Astrocyte of the spinal cord (primary cell): Measurements from ENCODE around the gene RNF150.
"Not testable (repeated sequence)": the region's sequence is repeated elsewhere in the genome, so short reads cannot be mapped to it uniquely, and the experiment has no call there.

ENCODE experiments used
- DNase-seq: peaks from one replicate; pipeline ENCODE4 v3.0.0; 2011; ENCODE audit warnings: low read depth, low spot score
- H3K4me3 ChIP-seq: 2 replicates; pipeline ENCODE4 v1.5.1; 2011; ENCODE audit warnings: low read depth, mild to moderate bottlenecking, low read length, moderate library complexity
- CTCF ChIP-seq: IDR thresholded peaks from 2 replicates; pipeline ENCODE4 v1.5.1; 2012; ENCODE audit warnings: low read depth, mild to moderate bottlenecking, low read length, inconsistent platforms
- in situ Hi-C: cut with HindIII; loops from 2 replicates; pipeline ENCODE4 v1.10.0; 2017; ENCODE audit warnings: low sequenced_read_pairs

RNF150 gene

GRCh38 chr4:140833280-140833679 lies 300.0 kb downstream of the RNF150 start:
- no peak for TF ChIP-seq CTCF
- H3K4me3 ChIP-seq, result no peak overlapping the region
- in situ Hi-C loops, result no loop called here
- DNase-seq, result no peak

GRCh38 chr4:140829825-140830224 lies 303.4 kb downstream of the RNF150 start:
- H3K4me3 ChIP-seq, result no peak overlapping the region
- in situ Hi-C loops, result no loop called here
- TF ChIP-seq CTCF, result no peak
- no peak for DNase-seq

GRCh38 chr4:140826701-140827027 lies 306.6 kb downstream of the RNF150 start:
- no peak overlapping the region for H3K4me3 ChIP-seq
- no peak for TF ChIP-seq CTCF
- in situ Hi-C loops, result no loop called here
- DNase-seq, result no peak

GRCh38 chr4:140820520-140820919 lies 312.7 kb downstream of the RNF150 start:
- DNase-seq, in situ Hi-C loops, H3K4me3 ChIP-seq: not testable (repeated sequence)

GRCh38 chr4:140819610-140820009 lies 313.7 kb downstream of the RNF150 start:
- in situ Hi-C loops, result no loop called here
- no peak for TF ChIP-seq CTCF
- no peak overlapping the region for H3K4me3 ChIP-seq
- DNase-seq, result no peak

GRCh38 chr4:140818433-140818832 lies 314.8 kb downstream of the RNF150 start:
- no peak overlapping the region for H3K4me3 ChIP-seq
- DNase-seq, result no peak
- TF ChIP-seq CTCF, result no peak
- in situ Hi-C loops, result no loop called here

- DNase-seq, result no peak
- no peak for TF ChIP-seq CTCF
- in situ Hi-C loops, result no loop called here
Measured at GRCh38 chr4:140816806-140817510, 316.3 kb downstream of the RNF150 start.

More at GRCh38 chr4:140816806-140817510, 316.3 kb downstream of the RNF150 start:
- no peak overlapping the region for H3K4me3 ChIP-seq
